ENCODE results near the gene CKAP2L.

The CKAP2L gene

DNA sequence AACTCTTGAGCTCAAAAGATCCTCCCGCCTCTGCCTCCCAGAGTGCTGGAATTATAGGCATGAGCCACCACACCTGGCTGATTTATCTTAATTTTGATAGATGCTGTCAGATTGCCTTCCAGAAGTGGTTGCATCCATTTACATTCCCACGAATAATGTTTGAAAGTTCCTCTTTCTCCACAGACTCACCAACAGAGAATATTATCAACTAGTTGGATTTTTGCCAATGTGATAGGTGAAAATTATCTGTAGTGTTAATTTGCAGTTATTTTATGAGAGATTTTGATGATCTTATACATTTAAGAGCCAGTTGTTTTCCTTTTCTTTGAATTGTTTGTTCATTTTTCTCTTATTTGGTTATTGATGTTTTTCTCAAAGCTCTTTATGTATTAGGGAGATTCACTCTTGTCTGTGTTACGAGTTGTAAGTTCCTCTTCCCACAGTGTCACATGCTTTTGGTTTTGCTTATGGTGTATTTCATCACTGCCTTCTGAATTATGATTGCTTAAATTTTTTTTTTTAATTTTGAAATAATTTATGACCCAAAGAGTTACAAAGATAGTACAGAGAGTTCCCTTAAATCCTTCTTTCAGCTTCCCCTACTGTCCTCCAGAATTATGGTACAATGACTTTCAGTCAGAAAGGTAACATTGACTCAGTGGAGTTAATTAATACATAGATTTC is 64.3 kb downstream of the CKAP2L start:
- TF ChIP-seq, protein P1, sequence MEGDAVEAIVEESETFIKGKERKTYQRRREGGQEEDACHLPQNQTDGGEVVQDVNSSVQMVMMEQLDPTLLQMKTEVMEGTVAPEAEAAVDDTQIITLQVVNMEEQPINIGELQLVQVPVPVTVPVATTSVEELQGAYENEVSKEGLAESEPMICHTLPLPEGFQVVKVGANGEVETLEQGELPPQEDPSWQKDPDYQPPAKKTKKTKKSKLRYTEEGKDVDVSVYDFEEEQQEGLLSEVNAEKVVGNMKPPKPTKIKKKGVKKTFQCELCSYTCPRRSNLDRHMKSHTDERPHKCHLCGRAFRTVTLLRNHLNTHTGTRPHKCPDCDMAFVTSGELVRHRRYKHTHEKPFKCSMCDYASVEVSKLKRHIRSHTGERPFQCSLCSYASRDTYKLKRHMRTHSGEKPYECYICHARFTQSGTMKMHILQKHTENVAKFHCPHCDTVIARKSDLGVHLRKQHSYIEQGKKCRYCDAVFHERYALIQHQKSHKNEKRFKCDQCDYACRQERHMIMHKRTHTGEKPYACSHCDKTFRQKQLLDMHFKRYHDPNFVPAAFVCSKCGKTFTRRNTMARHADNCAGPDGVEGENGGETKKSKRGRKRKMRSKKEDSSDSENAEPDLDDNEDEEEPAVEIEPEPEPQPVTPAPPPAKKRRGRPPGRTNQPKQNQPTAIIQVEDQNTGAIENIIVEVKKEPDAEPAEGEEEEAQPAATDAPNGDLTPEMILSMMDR (IDR thresholded peaks at IDR 0.05; ENCODE audit: low read depth, low read length, missing control alignments), result no peak
- H3K4me3 ChIP-seq (ENCODE audit: low read depth, low read length), result no peak overlapping the region
- no peak for DNase-seq (ENCODE audit: low read depth)

DNA sequence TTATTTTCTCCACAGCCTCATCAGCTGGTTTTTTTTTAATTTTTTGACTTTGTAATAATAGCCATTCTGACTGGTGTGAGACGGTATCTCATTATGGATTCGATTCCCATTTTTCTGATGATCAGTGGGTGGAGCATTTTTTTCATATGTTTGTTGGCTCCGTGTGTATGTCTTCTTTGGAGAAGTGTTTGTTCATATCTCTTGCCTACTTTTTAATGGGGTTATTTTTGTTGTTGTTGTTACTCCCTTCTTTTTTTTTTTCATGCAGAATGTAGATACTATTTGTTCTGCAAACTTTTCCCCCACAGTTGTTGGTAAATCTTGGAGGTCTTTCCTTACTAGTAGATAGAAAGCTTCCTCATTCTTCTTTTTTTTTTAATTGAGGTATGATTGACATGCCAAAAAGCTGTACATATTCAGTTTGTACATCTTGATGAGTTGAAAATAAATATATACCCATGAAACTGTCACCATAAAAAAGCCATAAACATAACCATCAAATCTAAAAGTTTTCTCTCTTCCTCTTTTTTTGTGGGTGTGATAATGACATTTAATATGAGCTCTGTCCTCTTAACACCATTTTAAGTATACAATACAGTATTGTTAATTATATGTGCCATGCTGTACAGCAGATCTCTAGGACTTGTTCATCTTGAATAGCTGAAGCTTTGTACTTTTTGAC is 65.4 kb downstream of the CKAP2L start:
- no peak overlapping the region for H3K4me3 ChIP-seq (ENCODE audit: low read depth, low read length)
- DNase-seq (ENCODE audit: low read depth), result no peak
- TF ChIP-seq, protein P1 (IDR thresholded peaks at IDR 0.05; ENCODE audit: low read depth, low read length, missing control alignments), result no peak

DNA sequence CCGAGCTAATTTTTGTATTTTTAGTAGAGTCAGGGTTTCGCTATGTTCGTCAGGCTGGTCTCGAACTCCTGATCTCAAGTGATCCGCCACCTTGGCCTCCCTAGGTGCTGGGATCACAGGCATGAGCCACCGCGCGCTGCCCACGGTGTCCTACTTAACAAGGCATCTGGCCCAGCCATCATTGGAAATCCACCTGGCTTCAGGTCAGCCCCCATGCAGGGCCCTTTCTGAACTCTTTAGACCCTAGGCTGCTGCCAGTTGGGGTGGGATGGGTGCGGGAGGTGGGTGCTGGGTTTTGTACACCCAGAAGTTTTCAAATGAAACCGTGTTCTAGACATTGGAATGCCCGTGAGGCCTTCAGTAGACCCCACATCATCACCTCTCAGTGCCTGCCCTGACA is 70.2 kb downstream of the CKAP2L start:
- no peak overlapping the region for H3K4me3 ChIP-seq (ENCODE audit: low read depth, low read length)
- DNase-seq (ENCODE audit: low read depth), result no peak
- TF ChIP-seq, protein P1 (IDR thresholded peaks at IDR 0.05; ENCODE audit: low read depth, low read length, missing control alignments), result no peak

DNA sequence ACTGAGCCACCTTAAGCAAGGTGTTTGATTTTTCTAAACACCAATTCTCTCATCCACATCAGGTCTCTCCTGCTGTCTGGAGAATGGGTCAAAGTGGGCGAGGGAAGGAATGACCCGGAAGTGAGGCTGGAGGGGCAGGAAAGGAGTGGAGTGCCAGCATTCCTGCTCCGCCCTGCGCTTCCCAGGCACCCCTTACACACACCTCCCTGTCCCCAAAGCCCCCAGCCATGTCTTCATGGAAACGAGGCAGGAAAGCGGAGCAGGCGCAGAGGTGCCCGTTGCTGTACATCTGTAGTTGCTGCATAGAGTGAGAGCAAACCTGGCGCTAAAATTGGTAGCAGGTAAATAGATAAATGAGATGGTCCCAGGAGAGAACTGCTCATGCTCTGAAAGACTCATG is 70.8 kb downstream of the CKAP2L start:
- TF ChIP-seq, protein P1 (IDR thresholded peaks at IDR 0.05; ENCODE audit: low read depth, low read length, missing control alignments), result no peak
- no peak overlapping the region for H3K4me3 ChIP-seq (ENCODE audit: low read depth, low read length)
- DNase-seq (ENCODE audit: low read depth), result no peak

DNA sequence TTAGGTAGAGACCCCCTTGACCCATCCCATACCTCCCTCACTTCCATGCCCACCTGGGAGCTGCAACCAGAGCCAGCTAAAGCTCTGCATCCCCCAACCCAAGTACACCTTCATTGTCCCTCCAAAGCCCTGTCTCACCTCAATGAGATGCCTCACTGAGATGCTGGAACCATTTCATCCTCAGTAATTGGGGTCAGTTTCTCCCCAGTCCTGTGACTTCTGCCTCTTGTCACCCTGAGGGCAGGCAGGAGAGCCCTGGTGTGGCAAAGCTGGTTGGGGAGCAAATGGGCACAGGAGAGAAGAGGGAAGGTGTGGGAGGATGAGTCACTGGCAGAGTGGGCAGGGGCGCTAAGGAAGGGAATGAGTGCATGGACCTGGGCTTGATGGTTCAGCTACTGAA is 71.5 kb downstream of the CKAP2L start:
- TF ChIP-seq, protein P1 (IDR thresholded peaks at IDR 0.05; ENCODE audit: low read depth, low read length, missing control alignments), result no peak
- DNase-seq (ENCODE audit: low read depth), result no peak
- no peak overlapping the region for H3K4me3 ChIP-seq (ENCODE audit: low read depth, low read length)

DNA sequence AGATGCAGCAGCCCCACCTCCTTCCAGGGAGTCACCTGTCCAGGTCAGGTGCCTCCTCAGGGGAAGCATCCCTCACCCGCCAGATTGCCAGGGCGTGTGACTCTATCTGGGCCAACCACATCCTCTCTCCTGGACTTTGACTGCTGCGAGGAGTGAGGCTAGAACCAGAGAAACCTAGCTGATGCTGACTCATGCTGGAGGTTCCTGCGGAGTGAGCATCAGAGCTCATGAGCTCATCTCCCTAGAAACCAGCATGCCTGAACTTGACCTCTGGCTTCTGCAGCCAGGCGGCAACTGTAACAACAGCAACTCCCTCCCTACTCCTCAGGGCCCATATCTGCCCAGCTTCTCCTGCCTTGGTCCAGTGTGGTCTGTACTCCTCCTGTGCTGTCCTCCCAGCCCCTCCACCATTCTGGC is 71.9 kb downstream of the CKAP2L start:
- H3K4me3 ChIP-seq (ENCODE audit: low read depth, low read length), result no peak overlapping the region
- DNase-seq (ENCODE audit: low read depth), result no peak
- TF ChIP-seq, protein P1 (IDR thresholded peaks at IDR 0.05; ENCODE audit: low read depth, low read length, missing control alignments), result no peak

DNA sequence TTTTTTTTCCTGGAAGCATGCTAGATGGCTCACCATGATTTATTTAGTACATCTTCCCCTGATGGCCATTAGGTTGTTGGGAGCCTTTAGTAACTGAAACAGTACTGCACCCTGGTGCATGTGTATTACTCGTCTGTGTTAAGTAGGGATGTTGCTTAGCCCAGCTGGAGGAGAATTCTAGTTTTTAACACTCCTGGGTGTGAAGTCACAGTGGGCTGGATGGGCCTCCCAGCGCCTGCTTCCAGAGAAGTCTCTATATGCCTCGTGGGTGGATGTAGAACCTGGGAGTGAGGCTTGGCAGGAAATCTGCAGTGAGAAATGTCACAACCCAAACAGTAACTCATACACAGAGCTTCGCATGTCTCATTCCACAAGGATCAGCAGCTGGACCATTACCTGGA is 72.5 kb downstream of the CKAP2L start:
- no peak overlapping the region for H3K4me3 ChIP-seq (ENCODE audit: low read depth, low read length)
- TF ChIP-seq, protein P1 (IDR thresholded peaks at IDR 0.05; ENCODE audit: low read depth, low read length, missing control alignments), result no peak
- no peak for DNase-seq (ENCODE audit: low read depth)
